GM21717 (cell line): ENCODE data around the gene C9orf43.

ENCODE experiments used
- ATAC-seq: cut with Tn5 transposase; IDR thresholded peaks from one replicate; pipeline ENCODE4 v1.9.1; 2021; ENCODE audit warnings: mild to moderate bottlenecking, moderate library complexity; ENCODE audit not compliant: unreplicated experiment

C9orf43 gene

GRCh38 chr9:113464286-113464660 is 53.7 kb downstream of the C9orf43 start:
- ATAC-seq: no peak

- ATAC-seq: no peak
Measured at GRCh38 chr9:113465599-113466140, 55.1 kb downstream of the C9orf43 start.

- no peak for ATAC-seq
Measured at GRCh38 chr9:113467183-113467582, 56.6 kb downstream of the C9orf43 start.

- no peak for ATAC-seq
Measured at GRCh38 chr9:113468716-113469448, 58.3 kb downstream of the C9orf43 start.

- no peak for ATAC-seq
Measured at GRCh38 chr9:113471143-113471542, 60.6 kb downstream of the C9orf43 start.

- no peak for ATAC-seq
Measured at GRCh38 chr9:113471566-113471965, 61.0 kb downstream of the C9orf43 start.

GRCh38 chr9:113472199-113472598 is 61.7 kb downstream of the C9orf43 start:
- ATAC-seq: no peak

GRCh38 chr9:113474360-113475028 is 63.9 kb downstream of the C9orf43 start:
- no peak for ATAC-seq

GRCh38 chr9:113475031-113475430 is 64.5 kb downstream of the C9orf43 start:
- ATAC-seq: no peak

GRCh38 chr9:113475992-113476391 is 65.4 kb downstream of the C9orf43 start:
- ATAC-seq: no peak

- ATAC-seq: no peak
Measured at GRCh38 chr9:113476511-113476916, 66.0 kb downstream of the C9orf43 start.

- no peak for ATAC-seq
Measured at GRCh38 chr9:113477058-113477457, 66.5 kb downstream of the C9orf43 start.

- ATAC-seq: no peak
Measured at GRCh38 chr9:113477661-113478060, 67.1 kb downstream of the C9orf43 start.

GRCh38 chr9:113479174-113479621 is 68.7 kb downstream of the C9orf43 start:
- ATAC-seq: no peak
